ENCODE measurements around the gene SMPD3.

SMPD3 gene

DNA sequence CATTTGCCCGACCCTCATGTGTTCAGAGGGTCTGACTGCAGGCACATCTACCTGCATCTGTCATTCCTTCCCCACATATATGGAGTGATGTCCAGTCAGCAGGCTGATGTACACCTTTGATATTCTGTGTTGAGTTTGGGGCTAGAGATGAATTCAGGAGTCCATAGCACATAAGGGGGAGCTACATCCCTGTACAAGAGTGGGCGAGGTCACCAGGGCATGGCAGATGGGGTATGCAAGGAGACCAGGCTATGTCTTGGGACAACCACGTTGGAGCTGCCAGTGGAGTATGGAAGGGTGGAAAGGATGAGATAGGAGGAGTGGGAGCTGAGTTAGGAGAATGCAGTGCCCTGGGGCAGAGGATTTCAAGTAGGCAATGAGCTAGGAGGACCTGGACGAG, 15.0 kb downstream of the SMPD3 start:
- no peak for DNase-seq

DNA sequence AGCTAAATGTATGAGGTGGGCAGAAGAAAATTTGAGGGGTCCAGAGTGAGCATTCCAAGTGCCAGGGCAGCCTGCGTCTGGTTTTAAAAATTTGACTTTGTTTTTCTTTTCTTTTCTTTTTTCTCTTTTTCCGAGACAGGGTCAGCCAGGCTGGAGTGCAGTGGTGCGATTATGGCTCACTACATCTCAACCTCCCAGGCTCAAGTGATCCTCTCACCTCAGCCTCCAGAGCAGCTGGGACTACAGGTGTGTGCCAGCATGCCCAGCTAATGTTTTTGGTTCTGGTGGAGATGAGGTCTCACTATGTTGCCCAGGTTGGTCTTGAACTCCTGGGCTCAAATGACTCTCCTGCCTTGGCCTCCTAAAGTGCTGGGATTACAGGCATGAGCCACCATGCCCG, 15.6 kb downstream of the SMPD3 start:
- no peak for DNase-seq

DNA sequence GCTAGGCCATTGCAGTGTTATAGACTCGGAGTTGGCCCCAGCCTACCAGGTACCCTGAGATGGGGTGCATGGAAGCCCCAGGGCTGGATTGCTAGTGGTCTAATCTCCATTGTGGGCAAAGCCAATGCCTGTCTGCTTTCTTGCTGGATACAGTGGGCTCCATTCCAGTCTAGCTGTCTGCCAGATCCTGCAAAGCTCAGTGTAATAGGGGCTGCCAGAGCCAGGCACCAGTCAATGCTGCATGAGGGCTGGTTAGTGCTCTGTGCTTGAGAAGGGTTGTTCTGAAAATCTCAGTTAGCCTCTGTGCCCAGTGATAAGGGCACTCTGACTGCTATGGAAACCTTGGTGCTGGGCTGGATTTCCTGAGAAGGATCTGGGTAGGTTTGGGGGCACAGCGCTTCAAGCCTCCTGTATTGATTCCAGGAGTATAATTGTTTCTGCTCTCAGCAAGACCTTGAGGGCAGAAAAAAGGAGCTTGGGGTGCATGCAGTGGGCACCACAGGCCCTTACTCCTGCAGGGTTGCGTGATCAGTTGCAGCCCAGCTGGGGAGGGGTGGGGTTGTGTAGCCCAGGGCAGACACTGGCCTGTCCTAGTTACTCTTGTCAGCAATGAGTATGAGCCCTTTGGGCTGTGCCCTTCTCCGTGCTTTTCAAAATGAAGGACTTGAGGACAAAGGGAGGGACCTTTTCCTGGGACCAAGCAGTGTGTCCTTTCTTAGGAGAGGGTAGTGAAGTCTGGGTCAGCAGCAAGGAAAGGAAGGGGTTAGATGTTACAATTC, 19.0 kb downstream of the SMPD3 start:
- DNase-seq, result no peak

DNA sequence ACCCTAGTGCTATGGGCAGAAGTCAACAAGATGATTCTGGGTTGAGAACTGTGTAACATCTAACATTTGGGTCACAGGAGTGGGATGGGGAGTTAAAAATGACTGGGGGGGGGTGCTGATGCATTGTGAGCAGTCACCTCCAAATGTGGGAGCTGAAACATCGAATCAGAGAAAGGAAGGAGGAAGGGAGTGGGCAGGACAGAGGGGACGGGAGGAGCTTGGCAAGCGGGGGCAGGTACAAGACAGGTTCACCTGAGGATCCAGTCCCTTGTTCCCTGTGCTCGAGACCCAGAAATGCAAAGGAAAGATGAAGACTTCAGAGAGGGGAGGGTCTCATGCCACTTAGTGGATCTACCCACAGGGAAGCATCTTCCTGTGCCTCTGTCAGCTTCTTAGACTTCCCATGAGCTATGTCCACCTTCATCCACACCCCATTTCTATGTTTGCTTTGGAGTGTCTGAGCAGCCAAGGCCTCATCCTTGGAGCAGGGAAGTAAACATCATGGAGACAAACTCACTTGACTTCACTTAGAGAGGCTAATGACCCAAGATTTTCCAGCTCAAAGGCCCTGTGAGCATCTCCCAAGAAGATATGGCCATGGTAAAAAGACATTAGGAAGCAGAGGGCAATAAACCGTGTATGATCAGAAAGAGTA, 20.5 kb downstream of the SMPD3 start:
- no peak for DNase-seq

DNA sequence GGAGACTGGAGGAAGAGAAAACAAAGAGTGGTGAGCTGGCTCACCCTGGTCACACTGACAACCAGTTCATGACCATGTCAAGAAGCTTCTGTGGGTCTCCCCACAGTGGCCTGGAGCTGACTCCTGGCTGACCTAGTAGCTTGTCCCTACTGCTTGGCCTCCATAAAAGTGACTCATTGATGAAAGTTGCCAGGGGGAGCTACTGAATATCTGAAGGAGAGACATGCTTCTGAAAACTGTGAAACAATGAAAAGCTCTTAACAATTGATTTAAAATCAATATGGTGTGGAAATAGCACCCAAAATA, 22.0 kb downstream of the SMPD3 start:
- no peak for DNase-seq

DNA sequence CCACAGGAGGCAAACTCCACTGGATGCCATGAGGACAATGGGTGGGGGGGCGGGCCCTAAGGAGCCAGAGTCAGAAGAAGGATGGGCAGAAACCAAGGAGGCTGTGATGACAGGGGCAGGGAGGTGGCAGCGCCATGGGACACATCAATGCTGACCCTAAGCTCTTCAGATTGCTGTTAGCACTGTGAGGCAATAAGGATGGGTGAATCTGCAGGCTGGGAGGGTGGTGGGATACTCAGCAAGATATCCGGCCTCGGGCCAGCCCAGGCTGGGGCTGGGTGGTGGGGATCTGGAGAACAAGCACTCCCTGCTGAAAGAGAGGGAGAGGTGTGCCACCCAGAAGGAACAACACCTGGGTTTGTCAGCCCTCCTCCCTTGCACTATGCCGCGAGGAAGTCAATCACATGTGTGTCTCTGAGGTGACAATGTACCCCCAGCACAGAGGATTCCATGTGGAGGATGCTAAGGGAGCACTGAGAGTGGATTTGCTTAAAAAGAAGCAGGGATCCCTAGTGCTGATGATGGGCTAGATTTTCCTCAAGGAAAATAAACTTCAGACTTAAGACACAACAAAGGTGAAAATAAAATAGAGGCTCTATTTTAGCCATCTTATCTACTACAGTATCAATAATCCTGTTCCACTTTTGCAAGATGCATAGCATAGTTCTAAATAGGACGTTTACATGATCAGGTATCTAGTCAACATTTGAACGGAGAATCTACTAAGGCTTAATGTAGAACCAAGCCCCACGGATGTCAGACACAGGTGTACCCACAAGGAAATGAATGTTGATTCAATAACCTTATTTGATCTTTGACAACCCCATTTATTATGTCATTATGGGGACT, 22.6 kb downstream of the SMPD3 start:
- DNase-seq, result no peak

DNA sequence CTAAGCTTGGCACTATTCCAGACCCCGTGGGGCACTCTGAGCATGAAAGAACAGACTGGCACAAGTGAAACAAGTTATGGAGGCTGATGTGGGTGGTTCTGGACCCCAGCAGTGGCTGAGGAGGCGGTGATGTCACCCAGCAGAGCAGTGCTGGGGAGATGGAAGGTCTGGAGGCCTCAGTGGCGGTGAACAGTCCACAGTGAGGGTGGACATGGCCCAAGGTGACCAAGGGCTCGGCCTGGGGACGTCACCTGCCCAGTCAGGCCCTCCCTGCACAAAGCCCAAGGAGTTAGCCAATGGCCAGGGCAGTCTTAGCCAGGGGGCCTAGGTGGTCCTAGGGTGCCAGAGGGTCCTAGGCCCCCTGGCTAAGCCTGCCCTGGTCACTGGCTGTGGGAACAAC, 24.5 kb downstream of the SMPD3 start:
- DNase-seq, result no peak

DNA sequence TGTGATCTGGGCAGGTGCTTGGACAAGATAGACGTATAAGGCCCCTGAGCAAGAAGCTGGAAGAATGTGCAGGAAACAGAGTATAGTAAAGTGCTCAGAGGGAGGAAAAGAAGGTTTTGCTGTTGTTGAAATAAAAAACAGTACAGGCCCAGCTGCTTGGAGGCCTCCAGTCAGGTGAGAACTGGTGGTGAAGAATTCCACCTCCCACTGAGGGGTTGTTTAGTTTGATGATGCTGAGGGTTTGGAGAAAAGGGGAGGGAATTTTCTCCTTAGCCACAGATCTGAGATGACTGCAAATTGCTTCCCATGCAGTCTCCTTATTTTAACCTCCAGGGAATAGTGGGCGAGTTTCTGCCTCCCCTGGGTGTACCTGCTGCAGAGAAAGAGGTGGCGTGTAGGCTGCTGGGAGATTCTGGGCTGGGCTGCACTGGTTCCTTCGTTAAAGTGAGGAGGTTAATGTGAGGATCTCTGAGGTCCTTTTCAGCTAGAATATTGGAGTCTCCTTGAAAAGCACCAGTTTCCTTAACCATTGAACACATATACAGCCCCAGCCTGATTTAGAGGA, 25.8 kb downstream of the SMPD3 start:
- DNase-seq, result no peak

DNA sequence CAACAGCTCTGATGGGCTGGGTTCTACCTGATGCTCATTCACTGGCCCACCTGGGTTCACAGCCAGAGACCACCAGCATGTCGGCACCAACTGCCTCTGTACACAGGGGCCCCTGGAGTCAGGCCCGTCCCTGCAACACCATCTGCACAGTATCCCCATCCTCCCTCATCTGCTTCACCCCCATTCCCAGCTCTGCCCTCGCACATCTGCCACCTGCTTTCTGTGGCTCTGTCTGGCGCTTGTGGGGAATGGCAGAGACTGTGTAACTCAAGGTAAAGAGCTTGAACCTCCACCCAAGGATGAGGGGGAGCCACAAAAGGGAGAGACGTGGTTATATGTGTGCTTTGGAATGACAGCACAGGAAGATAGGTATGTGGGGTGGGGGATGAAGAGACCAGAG, 27.2 kb downstream of the SMPD3 start:
- DNase-seq, result no peak

DNA sequence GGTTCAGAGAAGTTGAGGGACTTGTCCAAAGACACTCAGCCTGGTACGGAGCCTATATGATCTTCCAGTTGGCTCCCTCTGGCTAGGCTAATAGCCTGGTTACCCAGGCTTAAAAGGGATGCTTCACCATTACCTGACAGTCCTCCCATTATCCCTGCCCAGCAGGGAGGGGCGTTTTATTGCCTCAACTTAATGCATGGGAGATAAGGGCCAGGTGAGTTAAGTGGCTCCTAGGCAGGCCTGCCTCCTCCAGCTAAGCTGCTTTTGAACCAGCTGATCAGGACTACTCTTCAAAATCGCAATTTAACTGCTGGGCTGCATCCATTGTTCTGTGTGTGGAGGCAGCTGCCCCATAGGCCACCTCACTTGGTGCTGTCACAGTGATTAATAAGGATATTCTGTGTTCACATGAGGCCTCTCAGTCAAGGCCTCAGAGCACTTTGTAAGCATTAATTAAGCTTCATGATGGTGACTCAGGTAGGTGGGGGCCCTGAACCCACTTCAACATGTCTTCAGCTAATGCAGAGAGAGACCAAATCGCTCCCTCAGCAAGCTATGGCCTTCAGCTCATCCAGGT, 27.9 kb downstream of the SMPD3 start:
- DNase-seq, result no peak

DNA sequence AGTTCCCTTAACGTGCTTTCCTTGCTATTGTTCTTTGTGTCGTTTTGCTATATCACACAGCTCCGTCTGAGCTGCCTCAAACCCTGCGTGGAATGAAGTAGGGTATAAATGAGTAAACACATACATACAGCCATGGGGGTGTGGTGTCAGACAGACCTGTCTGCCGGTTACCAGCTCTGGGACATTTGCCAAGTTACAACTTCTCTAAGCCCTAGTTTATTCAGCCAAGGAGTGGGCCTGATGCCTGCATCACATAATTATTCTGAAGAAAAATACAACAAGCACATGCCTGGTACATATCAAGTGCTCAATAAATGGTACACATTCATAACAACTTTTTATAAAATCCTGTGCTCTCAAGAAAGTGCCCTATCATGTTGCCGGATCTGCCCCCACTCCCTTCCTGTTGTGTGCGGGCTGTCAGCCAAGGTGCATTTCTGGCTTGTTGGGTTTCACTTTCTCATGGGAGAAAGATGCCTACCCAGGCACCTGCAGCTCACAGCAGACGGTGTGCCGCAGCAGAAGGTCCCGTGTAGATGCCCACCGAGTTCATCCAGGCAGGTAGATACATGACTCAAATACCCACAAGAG, 30.5 kb downstream of the SMPD3 start:
- DNase-seq, result peak; percentile 31 to 96 (median 58)

DNA sequence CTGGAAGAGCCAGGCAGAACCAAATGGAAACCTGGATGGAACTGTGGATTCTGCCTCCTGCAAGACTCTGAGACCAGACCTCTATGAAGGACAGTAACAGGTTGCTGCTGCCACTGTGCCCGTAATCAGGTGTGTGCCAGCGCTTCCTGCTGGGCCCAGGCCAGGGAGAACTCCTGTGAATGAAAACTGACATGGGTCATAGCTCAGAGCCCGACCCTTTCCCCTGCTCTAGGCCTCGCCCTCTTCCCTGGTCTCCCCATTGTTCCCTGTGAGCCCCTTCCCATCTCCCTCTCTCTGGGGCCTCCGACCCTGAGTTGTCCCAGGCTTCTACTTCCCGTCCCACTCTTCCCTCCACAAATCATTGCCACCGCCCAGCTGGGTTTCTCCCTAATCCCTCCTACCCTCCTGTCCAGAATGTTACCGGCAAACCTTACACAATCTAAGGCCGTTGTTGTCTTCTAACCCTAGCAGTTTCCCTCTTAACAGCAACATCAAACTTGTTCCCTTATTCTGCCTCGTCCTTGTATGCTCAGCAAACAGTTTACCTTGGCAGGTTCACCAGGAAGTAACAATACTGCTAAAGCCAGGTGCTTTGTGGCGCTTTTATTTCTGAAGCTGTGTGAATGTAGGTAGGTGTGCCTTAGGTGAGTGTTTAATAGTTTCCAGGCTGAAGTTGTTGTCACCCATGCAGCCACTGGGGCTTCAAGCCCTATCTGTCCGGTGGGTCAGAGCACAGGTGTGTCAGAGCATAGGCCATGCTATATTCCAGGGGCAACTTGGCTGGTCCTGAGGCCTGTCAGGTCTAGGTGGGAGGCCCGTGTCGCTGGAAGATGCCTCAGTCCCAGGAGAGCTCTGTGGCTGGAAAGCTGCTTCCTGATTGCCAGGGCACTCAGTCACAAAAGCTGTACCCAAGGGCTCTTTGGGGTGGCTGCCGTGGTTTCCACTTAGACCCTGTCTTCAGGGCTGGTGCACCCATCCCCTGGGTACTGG, 32.0 kb downstream of the SMPD3 start:
- no peak for DNase-seq

DNA sequence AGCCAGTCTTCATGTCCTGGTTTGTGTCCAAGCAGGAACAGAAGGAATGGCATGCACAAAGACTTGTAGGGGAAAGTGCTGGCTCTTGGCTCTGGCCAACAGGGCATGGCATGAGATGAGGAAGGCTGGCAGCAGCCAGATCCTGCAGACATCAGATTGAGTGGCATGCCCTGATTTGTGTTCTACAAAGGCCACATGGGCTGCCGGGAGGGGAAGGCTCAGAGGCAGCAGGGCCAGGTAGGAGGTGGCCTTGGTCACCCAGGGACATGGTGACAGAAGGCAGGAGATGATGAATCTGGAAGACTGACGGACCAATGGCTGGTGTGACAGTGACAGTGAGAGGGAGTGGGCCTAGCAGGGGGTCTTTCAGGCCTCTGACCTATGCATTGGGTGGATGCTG, 33.7 kb downstream of the SMPD3 start:
- no peak for DNase-seq

DNA sequence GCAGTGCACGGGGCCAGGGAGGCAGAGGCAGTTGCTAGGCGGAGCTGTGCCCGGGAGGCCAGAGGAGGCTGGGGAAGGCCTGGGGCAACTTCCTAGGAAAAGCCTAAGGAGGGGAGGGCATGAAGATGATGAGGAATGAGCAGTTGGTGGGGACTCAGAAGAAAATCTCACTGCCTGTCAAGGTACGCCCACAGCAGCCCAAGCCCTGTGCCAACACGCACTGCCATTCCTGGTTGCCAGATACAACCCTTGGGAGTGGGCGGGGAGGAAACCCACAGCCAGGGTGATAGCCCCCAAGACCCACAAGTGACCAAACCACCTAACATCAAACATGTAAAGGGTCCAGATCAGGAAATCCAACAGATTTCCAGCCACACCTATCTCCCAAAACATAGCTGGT, 36.2 kb downstream of the SMPD3 start:
- no peak for DNase-seq

DNA sequence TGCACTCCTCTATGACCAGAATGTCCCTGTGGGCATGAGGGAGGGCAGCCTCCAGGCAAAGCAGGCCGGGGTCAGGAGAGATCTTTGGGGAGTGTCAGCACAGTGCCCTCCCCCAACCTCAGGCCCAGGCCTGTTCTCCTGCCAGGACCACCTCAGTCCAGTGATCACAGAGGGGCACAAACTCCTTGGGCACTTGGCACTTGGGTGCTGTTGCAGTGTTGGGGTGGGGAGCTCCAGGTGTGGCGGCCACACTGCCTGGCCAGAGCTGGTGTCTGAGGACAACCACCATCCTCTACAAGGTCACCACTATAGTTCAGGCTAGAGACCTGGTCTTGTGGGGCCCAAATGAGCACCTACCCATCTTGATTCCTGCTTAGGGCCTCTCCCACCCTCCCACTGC, 37.2 kb downstream of the SMPD3 start:
- DNase-seq, result no peak

DNA sequence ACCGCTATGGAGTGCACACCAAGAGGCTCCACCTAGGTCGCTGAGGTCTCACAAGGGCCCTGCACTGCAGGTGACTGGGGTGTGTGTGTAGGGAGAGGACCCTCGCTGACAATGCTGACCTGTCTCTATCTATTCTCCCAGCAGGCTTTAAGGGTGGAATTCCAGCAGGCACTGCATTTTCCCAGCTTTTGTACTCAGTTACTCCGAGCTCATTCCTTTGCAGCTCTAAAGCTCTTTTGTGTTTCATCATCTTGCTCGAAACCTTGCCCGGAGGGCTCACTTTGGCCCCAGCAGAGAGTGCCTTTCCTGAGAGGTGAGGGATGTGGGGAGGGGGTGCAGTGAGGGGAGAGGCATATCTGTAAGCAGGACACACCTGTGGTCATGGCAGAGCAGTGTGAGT, 39.3 kb downstream of the SMPD3 start:
- DNase-seq, result no peak

DNA sequence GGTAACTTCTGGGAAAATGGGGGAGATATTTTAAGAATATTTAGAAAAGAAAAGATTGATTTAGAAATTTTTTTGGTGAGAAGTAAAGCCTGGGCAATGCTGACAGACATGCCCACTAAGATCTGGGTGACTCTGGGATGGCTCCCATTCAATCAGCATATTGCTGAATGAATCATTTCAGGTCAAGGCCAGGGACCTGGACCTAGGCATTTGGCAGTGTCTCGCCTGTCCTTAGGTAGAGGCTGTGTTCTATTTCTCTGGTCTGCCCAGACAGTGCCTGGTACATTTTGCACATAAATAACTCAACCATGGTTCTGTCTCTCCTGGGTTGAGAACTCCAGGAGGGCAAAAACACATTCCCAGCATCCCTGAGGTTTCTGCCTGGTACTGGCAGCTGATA, 39.9 kb downstream of the SMPD3 start:
- DNase-seq, result no peak

DNA sequence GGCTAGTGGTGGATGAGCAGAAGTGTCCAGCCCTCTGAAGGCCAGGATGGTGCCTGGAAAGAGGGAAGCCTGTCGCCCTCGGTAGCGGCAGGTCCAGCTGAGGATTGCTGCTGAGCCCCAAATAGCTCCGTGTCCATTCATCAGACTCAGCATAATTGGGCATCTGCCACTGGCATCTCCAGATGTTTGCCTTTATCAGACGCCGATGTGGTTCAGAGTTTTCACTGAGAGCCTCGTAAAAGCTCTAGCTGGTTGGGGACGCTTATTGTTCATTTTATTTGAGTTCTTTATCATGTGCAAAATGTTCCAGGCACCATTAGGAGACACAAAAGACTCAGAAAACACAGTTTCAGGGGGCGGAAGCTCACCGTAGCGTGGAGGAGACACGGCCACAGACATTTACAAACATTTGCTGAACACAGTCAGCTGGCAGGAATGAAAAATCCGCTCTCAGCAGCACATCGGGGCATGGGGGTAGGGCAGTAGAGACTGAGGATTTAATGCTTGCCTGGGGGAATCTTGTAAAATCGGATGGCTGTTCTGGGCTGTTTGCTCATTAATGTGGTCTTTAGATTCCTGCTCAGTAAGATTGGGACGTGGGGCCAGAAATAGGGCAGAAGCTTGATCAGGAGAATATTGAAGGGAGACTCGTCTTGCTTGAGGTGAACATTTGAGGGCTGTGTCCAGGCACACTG, 41.7 kb downstream of the SMPD3 start:
- DNase-seq, result no peak

DNA sequence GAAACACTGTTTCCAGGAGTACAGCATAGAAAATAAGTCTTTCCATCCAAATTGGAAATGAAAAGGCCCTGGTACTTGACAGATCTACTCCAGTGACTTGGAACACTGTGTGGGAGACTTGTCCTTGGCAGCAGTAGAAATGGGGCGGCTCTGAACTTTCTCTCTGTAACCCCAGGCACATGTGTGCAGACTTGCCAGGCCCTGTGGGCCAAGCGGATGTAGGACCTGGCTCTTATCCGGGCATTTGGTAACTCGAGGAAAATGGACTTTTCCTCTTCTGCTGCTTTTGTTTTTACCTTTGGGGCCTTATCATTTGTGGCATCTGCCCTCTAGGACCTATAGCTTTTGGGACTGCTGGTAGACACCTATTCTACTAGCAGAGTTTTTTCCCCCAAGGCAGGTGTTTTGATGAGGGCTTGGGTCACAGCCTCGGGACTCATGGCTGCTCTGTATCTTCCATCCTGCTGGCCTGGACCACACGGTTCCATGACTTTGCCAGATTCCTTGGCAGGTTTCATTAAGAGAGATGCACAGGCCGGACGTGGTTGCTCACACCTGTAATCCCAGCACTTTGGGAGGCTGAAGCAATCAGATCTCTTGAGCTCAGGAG, 43.5 kb downstream of the SMPD3 start:
- DNase-seq, result no peak

DNA sequence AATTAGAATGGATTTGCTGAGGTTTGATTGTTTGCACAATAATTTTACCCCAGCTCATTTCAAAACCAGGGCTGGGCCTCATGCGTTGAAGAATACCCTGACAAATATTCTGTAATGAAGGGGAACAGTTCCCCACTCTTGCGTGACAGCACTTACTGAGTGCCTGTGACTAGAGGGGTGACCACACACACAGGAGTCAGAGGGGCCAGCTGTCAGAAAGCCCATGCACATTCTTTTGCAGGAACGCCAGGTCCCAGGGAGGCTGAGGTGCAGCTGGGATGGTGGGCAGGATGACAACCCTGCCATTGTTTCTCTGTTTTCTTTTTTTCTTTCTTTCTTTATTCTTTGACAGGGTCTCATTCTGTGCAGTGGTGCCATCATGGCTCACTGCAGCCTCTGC, 44.6 kb downstream of the SMPD3 start:
- DNase-seq, result no peak

All from T-helper 2 cell (primary cell).